Measurements from ENCODE around the gene SGCD.

SGCD gene

DNA sequence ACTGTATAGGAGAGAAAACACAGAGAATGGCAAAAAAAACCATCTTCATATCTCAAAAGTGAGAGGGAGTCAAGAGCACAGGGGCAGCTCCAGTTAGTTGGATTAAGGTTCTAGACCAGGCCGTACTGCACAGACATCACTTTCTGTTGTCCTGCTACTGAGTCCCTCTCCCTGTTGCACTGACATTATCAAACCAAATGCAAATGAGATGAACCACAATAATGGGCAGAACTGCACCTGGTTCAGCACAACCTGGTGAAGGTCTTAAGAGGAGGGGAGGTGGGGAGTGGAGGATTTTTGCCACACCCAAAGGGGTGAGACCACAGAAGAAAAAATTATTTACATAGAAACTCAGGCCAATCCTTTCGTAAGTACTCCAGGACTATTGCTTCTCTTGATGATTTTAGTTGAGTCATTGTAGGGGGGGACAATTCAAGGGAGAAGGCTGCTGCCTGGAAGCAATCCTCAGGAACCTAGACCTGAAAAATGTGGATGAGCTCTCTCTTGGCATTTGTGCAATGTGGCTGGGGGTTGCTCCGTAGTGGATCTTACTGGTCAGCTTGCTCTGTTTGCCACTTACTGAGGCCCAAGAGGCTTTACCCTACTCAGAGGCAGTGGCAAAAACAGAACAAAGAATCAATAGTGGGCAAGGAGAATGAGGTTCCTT, 428.6 kb downstream of the SGCD start:
- no peaks in the 10 kb centered on the region for H3K9me3 ChIP-seq (ENCODE audit: low read depth, low read length)
- no peaks in the 10 kb centered on the region for H3K36me3 ChIP-seq (ENCODE audit: insufficient read depth, low read length)
- no peak for DNase-seq (ENCODE audit: low read depth, low spot score)
- TF ChIP-seq POLR2AphosphoS5 (IDR thresholded peaks at IDR 0.05; ENCODE audit: borderline replicate concordance, low read depth, low read length), result no peak
- no peak for TF ChIP-seq EZH2 (IDR thresholded peaks at IDR 0.05)
- TF ChIP-seq FOXP2 (optimal IDR thresholded peaks at IDR 0.05; ENCODE audit: control extremely low read depth, extremely low read length, insufficient read depth), result no peak
- no peak overlapping the region for H3K4me3 ChIP-seq
- H3K9ac ChIP-seq (ENCODE audit: insufficient read length), result no peak overlapping the region
- H3K27ac ChIP-seq, result no peak overlapping the region

- H3K4me3 ChIP-seq, result no peak overlapping the region
- no peaks in the 10 kb centered on the region for H3K36me3 ChIP-seq (ENCODE audit: insufficient read depth, low read length)
- TF ChIP-seq POLR2AphosphoS5 (IDR thresholded peaks at IDR 0.05; ENCODE audit: borderline replicate concordance, low read depth, low read length), result no peak
- no peak for TF ChIP-seq FOXP2 (optimal IDR thresholded peaks at IDR 0.05; ENCODE audit: control extremely low read depth, extremely low read length, insufficient read depth)
- no peaks in the 10 kb centered on the region for H3K9me3 ChIP-seq (ENCODE audit: low read depth, low read length)
- H3K27ac ChIP-seq, result no peak overlapping the region
- H3K9ac ChIP-seq (ENCODE audit: insufficient read length), result no peak overlapping the region
- DNase-seq (ENCODE audit: low read depth, low spot score), result no peak
These were observed 431.2 kb downstream of the SGCD start for GRCh38 chr5:156758011-156758791.

DNA sequence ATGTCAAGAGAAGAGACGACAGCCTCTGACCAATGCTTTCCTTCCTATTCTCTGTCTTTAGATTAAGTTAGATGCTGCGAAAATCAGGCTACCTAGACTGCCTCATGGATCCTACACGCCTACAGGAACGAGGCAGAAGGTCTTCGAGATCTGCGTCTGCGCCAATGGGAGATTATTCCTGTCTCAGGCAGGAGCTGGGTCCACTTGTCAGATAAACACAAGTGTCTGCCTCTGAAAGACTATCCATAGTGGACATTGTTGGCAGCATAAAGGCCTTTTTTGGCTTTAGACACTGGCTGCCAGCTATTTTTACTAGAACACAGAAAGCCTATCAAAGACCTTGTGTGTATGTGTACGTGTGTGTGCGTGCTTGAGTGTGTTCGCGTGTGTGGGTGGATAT, 432.2 kb downstream of the SGCD start:
- no peaks in the 10 kb centered on the region for H3K36me3 ChIP-seq (ENCODE audit: insufficient read depth, low read length)
- no peak overlapping the region for H3K9ac ChIP-seq (ENCODE audit: insufficient read length)
- TF ChIP-seq POLR2AphosphoS5 (IDR thresholded peaks at IDR 0.05; ENCODE audit: borderline replicate concordance, low read depth, low read length) (no peak), EZH2 (IDR thresholded peaks at IDR 0.05) (no peak), FOXP2 (optimal IDR thresholded peaks at IDR 0.05; ENCODE audit: control extremely low read depth, extremely low read length, insufficient read depth) (no peak)
- no peaks in the 10 kb centered on the region for H3K9me3 ChIP-seq (ENCODE audit: low read depth, low read length)
- H3K27ac ChIP-seq, result no peak overlapping the region
- DNase-seq (ENCODE audit: low read depth, low spot score), result no peak
- H3K4me3 ChIP-seq, result no peak overlapping the region

GRCh38 chr5:156762771-156763170, 435.8 kb downstream of the SGCD start:
- TF ChIP-seq FOXP2 (optimal IDR thresholded peaks at IDR 0.05; ENCODE audit: control extremely low read depth, extremely low read length, insufficient read depth) (no peak), EZH2 (IDR thresholded peaks at IDR 0.05) (no peak), POLR2AphosphoS5 (IDR thresholded peaks at IDR 0.05; ENCODE audit: borderline replicate concordance, low read depth, low read length) (no peak)
- Histone ChIP-seq H3K27ac (no peak overlapping the region), H3K9ac (ENCODE audit: insufficient read length) (no peak overlapping the region), H3K9me3 (ENCODE audit: low read depth, low read length) (no peaks in the 10 kb centered on the region), H3K4me3 (no peak overlapping the region), H3K36me3 (ENCODE audit: insufficient read depth, low read length) (no peaks in the 10 kb centered on the region)
- no peak for DNase-seq (ENCODE audit: low read depth, low spot score)

DNA sequence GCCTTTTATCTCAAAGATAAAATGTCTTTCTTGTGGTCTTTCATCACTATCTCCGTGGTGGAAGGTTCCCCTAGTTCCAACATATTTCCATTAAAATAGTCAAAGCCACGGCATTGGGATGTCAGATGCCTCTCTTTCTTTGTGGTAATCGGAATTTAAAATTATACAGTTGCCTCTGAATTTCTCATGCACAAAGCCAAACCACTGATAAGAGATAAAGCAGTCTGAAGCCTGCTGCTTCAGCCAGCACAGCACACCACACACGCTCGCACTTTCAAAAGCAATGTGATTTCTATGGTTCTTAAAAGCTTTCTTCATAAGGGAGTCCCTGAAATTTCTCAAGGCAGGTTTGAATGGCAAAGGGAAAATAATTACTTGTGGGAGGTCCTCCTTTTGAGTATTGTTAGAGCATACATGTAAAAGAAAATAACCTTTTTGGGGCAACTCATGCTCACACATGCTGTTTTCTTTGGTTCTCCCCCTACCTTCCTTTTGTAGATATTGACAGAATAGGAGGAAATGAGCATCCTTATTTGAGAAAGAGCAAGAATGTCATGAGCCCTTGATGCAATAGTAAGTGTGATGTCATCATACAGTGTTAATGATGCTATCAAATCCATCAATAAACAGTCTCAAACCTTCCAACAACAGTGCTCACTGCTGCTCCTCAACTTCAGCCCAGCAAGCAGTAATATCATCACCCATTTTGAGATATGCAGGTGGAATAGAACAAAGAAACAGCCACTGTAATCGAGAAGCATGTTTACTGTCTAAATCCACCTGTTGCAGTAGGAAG, 437.4 kb downstream of the SGCD start:
- Histone ChIP-seq H3K27ac (no peak overlapping the region), H3K9me3 (ENCODE audit: low read depth, low read length) (no peaks in the 10 kb centered on the region), H3K36me3 (ENCODE audit: insufficient read depth, low read length) (no peaks in the 10 kb centered on the region), H3K9ac (ENCODE audit: insufficient read length) (no peak overlapping the region), H3K4me3 (no peak overlapping the region)
- TF ChIP-seq POLR2AphosphoS5 (IDR thresholded peaks at IDR 0.05; ENCODE audit: borderline replicate concordance, low read depth, low read length) (no peak), FOXP2 (optimal IDR thresholded peaks at IDR 0.05; ENCODE audit: control extremely low read depth, extremely low read length, insufficient read depth) (no peak), EZH2 (IDR thresholded peaks at IDR 0.05) (no peak)
- no peak for DNase-seq (ENCODE audit: low read depth, low spot score)

GRCh38 chr5:156774273-156774672, 447.3 kb downstream of the SGCD start:
- TF ChIP-seq FOXP2 (optimal IDR thresholded peaks at IDR 0.05; ENCODE audit: control extremely low read depth, extremely low read length, insufficient read depth) (no peak), POLR2AphosphoS5 (IDR thresholded peaks at IDR 0.05; ENCODE audit: borderline replicate concordance, low read depth, low read length) (no peak), EZH2 (IDR thresholded peaks at IDR 0.05) (no peak)
- no peaks in the 10 kb centered on the region for H3K9me3 ChIP-seq (ENCODE audit: low read depth, low read length)
- no peak for DNase-seq (ENCODE audit: low read depth, low spot score)
- H3K36me3 ChIP-seq (ENCODE audit: insufficient read depth, low read length), result no peaks in the 10 kb centered on the region
- no peak overlapping the region for H3K27ac ChIP-seq
- H3K4me3 ChIP-seq, result no peak overlapping the region
- no peak overlapping the region for H3K9ac ChIP-seq (ENCODE audit: insufficient read length)

DNA sequence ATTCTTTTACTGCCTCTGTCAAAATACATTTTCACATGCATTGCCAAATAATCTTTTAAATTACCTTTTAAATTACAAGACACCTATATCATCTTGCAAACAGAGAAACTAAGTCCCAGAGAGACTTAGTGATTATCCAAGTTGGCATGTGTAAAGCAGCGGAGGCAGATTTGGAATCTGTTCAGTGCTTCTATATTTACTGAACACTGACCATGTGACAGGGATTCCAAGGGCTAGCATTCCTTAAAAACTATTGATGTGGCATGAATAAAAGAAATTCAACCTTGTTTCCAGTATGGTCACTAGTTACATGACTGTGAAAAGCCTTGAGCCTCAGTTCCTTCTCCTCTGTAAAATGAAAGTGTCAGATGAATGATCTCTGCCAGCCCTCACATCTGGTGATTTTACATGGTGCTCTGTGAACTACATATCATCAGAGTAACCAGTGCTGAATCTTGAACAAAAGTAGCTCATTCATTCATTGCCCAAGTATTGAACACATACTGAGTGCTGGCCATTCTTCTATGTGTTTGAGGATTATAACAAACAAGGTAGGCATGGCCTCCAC, 451.3 kb downstream of the SGCD start:
- no peak overlapping the region for H3K4me3 ChIP-seq
- no peak overlapping the region for H3K27ac ChIP-seq
- DNase-seq (ENCODE audit: low read depth, low spot score), result no peak
- TF ChIP-seq EZH2 (IDR thresholded peaks at IDR 0.05) (no peak), POLR2AphosphoS5 (IDR thresholded peaks at IDR 0.05; ENCODE audit: borderline replicate concordance, low read depth, low read length) (no peak), FOXP2 (optimal IDR thresholded peaks at IDR 0.05; ENCODE audit: control extremely low read depth, extremely low read length, insufficient read depth) (no peak)
- H3K9ac ChIP-seq (ENCODE audit: insufficient read length), result no peak overlapping the region
- H3K9me3 ChIP-seq (ENCODE audit: low read depth, low read length), result no peaks in the 10 kb centered on the region
- H3K36me3 ChIP-seq (ENCODE audit: insufficient read depth, low read length), result no peaks in the 10 kb centered on the region

DNA sequence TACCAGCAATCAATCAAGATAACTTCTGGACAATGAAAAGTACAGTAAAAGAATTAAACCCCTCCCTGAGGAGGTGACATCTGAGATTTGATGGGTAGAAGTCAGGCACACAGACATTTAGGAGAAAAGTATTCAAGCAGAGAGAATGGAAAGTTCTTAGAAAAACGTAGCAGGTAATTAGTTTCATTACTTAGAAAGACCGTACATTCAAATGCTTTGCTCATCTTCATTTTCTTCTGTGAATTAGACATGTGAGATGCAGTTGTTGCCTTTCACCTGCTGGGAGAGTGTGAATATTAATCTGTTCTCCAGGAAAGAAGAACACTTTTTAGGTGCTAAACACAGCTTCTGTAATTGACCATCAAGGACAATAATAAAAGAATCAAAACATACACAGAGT, 451.8 kb downstream of the SGCD start:
- no peak for DNase-seq (ENCODE audit: low read depth, low spot score)
- Histone ChIP-seq H3K36me3 (ENCODE audit: insufficient read depth, low read length) (no peaks in the 10 kb centered on the region), H3K9me3 (ENCODE audit: low read depth, low read length) (no peaks in the 10 kb centered on the region), H3K4me3 (no peak overlapping the region), H3K27ac (no peak overlapping the region), H3K9ac (ENCODE audit: insufficient read length) (no peak overlapping the region)
- TF ChIP-seq POLR2AphosphoS5 (IDR thresholded peaks at IDR 0.05; ENCODE audit: borderline replicate concordance, low read depth, low read length) (no peak), EZH2 (IDR thresholded peaks at IDR 0.05) (no peak), FOXP2 (optimal IDR thresholded peaks at IDR 0.05; ENCODE audit: control extremely low read depth, extremely low read length, insufficient read depth) (no peak)
